NCI-H2196 treated with DMSO at 0.1 percent for 48 hours (cell line): ENCODE data around the gene HAND1.

Source experiments
- DNase-seq: peaks from one replicate; lab custom pipeline; 2025; ENCODE audit not compliant: unreplicated experiment; lab: John Stamatoyannopoulos, UW

Gene HAND1

GRCh38 chr5:154506049-154506715 lies 28.2 kb upstream of the HAND1 start:
- no peak for DNase-seq

GRCh38 chr5:154505567-154505966 lies 27.5 kb upstream of the HAND1 start:
- DNase-seq = no peak

GRCh38 chr5:154503698-154504039 lies 25.6 kb upstream of the HAND1 start:
- no peak for DNase-seq

GRCh38 chr5:154502180-154502579 lies 24.2 kb upstream of the HAND1 start:
- DNase-seq = no peak

- DNase-seq = no peak
Observed at GRCh38 chr5:154501566-154501965, 23.5 kb upstream of the HAND1 start.

- DNase-seq = no peak
Observed at GRCh38 chr5:154498994-154499393, 21.0 kb upstream of the HAND1 start.

- no peak for DNase-seq
Observed at GRCh38 chr5:154498591-154498990, 20.6 kb upstream of the HAND1 start.

- DNase-seq = no peak
Observed at GRCh38 chr5:154494036-154494435, 16.0 kb upstream of the HAND1 start.

GRCh38 chr5:154493274-154493673 lies 15.2 kb upstream of the HAND1 start:
- no peak for DNase-seq

- DNase-seq = no peak
Observed at GRCh38 chr5:154491941-154492340, 13.9 kb upstream of the HAND1 start.

GRCh38 chr5:154487541-154487940 lies 9.5 kb upstream of the HAND1 start:
- DNase-seq = no peak

GRCh38 chr5:154486427-154486866 lies 8.4 kb upstream of the HAND1 start:
- DNase-seq = no peak

GRCh38 chr5:154485850-154486426 lies 7.9 kb upstream of the HAND1 start:
- DNase-seq = no peak

GRCh38 chr5:154485096-154485491 lies 7.1 kb upstream of the HAND1 start:
- DNase-seq = no peak

- no peak for DNase-seq
Observed at GRCh38 chr5:154484393-154485095, 6.5 kb upstream of the HAND1 start.

- DNase-seq = no peak
Observed at GRCh38 chr5:154483654-154484392, 5.8 kb upstream of the HAND1 start.

GRCh38 chr5:154482528-154483449 lies 4.8 kb upstream of the HAND1 start:
- DNase-seq = no peak

- no peak for DNase-seq
Observed at GRCh38 chr5:154481584-154482381, 3.8 kb upstream of the HAND1 start.

- DNase-seq = no peak
Observed at GRCh38 chr5:154480847-154481246, 2.8 kb upstream of the HAND1 start.
